ENCODE measurements around the gene FAM163B. TPM values are rescaled to one million over a fixed set of nuclear protein-coding genes. Genes with fewer than 3 reads are reported as not detected.
"Not testable (repeated sequence)": the region's sequence is repeated elsewhere in the genome, so short reads cannot be mapped to it uniquely, and the experiment has no call there.

FAM163B gene
- polyA plus RNA-seq, 4 donors, result 0.31 to 0.51 TPM; not detected in 2

- DNase-seq (ENCODE audit: low read depth in 4 of 4, low spot score in 2 of 4), result no peak
Measured at GRCh38 chr9:133640580-133641395, 31.6 kb upstream of the FAM163B start.

DNA sequence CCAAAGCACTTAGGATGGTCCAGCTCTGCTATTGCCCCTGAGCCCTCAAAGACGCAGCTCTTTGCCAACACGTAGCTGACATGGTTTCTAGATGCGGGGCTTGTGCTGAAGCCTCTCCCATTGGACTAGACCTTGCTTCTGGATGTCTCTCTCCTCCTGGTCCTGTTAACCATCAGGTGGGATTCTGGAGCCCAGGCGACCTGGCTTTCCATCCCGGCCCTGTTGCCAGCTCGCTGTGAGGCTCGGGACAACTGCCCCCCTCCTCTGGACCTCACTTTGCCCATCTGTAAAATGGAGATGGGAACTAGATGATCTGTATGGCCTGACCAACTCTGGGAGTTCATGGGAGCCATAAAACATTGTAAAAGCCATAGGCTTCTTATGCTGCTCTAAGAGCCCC, 31.0 kb upstream of the FAM163B start:
- no peak for DNase-seq (ENCODE audit: low read depth in 4 of 4, low spot score in 2 of 4)

- DNase-seq (ENCODE audit: low read depth in 4 of 4, low spot score in 2 of 4), result no peak
Measured at GRCh38 chr9:133639613-133640012, 30.4 kb upstream of the FAM163B start.

DNA sequence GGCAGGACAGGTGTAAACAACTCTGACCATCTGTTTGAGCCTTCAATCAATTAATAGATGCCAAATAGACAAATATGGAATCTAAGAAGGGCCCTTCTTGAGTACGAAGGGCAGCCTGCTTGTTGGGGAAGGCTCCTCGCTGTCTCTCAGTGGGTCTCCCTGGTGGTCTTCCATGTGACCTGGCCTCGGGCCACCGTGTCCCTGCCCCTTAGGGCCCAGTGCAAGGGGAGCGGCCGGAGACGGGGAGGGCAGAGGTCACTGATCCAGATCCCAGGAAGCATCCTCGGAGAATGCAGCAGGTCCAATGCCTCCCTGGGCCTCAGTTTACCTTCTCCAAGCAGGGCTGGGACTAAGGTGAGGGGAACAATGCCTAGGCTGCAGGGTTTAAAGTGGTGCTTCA, 29.5 kb upstream of the FAM163B start:
- DNase-seq (ENCODE audit: low read depth in 4 of 4, low spot score in 2 of 4), result no peak

GRCh38 chr9:133638076-133638475, 28.9 kb upstream of the FAM163B start:
- DNase-seq (ENCODE audit: low read depth in 4 of 4, low spot score in 2 of 4), result no peak

GRCh38 chr9:133637451-133638055, 28.4 kb upstream of the FAM163B start:
- DNase-seq (ENCODE audit: low read depth in 4 of 4, low spot score in 2 of 4), result no peak

- DNase-seq (ENCODE audit: low read depth in 4 of 4, low spot score in 2 of 4), result no peak
Measured at GRCh38 chr9:133636902-133637301, 27.7 kb upstream of the FAM163B start.

DNA sequence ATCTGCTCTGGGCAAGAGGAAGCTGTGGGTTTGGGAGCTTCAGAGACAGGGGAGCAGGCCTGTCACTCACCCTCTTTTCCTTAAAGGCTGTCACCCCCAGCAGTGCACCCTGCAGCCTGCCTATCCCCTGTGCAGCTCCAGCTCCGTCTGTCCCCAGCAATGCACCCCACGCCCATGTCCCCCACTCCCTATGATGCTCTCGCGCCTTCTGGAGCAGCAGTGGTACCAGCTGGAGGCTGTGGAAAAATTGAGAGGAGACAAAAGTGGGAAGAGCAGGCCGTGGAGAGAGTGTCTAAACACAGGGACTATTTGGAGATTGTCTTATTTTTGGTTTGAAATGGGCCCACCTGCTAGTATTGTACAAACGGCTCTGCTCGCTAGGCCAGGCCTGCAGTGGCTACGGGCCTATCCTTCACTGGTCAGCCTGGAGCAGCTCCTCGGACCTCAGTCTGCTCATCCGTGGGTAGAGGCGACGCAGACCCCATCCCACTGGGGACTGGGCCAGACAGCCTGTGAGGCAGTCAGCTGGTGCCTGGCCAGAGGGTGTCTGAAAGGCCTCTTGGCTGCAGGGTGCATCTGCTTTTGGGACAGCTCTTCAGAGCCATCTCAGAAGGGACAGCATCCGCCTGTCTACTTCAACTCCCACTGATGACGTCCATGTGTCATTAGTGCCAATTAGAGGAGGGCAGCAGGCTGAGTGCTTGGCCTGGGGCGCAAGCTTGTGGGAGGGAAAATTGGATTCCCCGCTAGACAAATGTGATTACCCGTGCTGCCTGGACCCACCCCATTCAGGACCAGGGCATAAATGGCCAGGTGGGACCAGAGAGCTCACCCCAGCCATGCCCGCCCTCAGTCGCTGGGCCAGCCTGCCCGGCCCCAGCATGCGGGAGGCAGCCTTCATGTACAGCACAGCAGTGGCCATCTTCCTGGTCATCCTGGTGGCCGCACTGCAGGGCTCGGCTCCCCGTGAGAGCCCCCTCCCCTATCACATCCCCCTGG, 26.6 kb upstream of the FAM163B start, which contains the start of gene DBH:
Gene DBH, plus strand, starts transcription at position 831 of the 999 bp plus-strand sequence. Its CDS starts 9 bp downstream, at position 840.
- DNase-seq (ENCODE audit: low read depth in 4 of 4, low spot score in 2 of 4), result no peak

DNA sequence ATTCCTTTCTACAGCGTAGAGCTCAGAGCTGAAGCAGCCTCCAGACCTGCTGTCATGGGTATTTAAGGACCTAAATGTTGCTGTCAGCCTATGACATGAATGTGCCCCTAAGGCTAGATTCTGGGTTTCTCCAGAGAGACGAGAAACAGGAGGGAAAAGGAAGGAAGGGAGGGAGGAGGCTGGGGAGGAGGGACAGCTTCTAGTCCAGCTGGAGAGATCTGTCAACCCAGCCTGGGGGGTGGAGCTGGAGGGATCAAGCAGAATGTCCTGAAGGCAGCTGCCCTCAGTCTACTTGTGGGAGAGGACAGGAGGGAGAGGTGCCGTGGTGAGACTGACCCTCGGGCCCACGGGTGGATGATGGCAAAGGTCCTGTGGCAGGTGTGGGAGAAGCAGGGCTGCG, 25.9 kb upstream of the FAM163B start:
- DNase-seq (ENCODE audit: low read depth in 4 of 4, low spot score in 2 of 4), result no peak

DNA sequence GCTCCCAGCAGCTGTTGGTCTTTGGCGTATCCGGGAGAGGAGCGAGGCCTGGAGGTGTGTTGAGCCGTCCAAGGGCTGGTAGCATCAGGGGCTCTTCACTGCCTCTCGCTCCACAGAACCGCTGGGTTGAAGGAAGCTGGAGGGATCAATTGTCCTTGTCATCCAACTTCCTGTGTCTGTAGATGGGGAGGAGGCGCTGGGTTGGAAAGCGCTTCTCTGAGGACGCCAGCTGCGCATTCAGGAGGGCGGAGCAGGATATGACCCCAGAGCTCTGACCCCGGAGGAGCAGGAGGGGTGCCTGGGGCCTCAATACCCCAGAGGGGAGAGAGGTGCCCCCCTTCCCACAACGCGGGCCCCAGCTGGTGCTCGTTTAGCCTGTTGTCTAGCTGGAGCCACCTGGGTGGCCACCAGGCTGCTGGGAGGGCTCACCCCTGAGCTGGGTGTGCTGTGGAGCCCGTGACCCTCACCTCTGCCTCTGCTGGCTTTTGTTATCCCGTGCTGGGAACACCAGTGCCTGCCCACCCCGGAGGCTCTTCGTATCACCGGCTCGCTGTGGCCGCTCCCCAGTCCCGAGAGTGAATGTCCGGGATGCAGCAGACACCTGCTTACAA, 25.0 kb upstream of the FAM163B start:
- peak in 1 of 4 donors; percentile 23 for DNase-seq (ENCODE audit: low read depth in 4 of 4, low spot score in 2 of 4)

DNA sequence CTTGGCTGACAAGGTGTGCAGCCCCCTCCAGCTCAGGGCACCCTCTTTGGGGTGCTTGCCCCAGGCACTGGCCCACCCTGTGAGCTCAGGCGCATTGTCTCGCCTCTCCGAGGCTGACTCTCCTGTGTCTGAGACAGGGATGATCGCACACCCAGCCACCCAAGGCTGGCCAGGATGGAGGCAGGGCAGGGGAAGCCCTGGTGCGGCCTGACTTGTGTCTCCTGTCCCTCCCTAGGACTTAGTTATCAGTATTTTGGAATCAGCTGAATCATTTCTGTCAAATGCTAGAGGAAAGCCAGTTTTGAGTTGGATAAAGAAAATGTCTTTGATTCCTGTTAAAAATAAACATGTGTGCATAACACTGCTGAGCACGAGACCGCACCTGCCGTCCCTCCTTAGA, 24.5 kb upstream of the FAM163B start:
- DNase-seq (ENCODE audit: low read depth in 4 of 4, low spot score in 2 of 4), result no peak

DNA sequence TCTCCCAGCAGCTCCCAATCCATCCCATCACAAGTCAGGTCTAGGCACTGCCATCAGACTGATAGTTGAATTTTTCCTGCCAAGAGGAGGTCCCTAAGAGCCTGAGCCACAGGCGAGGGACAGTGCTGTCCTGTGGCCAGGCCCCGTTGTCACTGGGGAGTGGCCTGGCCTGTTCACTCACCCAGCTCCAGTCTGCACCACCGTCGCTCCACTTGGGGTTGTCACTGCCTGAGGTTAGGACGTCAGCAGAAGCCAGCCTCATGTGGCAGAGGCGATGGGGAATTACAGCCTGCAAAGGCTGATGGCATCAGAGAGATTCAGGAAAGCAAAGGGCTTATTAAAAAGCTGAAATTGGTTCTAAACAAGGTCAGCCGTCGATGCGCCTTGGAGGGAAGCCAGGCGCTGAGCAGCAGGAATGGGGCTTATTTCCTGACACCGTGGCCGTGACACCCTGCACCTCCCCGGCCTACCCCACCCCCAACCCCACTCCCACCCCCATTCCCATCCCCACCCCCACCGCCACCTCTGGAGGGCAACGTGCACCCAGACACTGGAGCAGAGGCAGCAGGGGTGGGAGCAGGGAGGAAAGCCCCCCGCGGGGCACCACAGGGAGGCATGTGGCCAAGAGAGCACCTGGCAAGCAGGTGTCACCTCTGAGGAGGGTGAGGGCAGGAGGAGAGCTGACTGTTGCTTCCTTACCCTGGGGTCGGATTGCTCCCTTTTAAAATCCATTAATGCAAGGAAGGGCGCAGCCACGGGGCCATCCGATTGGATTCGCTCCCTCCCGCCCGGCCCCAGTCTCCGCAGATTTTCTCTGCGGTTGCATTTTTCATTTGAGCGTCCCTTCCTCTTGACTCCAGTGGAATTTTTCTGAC, 23.9 kb upstream of the FAM163B start:
- DNase-seq (ENCODE audit: low read depth in 4 of 4, low spot score in 2 of 4), result no peak

DNA sequence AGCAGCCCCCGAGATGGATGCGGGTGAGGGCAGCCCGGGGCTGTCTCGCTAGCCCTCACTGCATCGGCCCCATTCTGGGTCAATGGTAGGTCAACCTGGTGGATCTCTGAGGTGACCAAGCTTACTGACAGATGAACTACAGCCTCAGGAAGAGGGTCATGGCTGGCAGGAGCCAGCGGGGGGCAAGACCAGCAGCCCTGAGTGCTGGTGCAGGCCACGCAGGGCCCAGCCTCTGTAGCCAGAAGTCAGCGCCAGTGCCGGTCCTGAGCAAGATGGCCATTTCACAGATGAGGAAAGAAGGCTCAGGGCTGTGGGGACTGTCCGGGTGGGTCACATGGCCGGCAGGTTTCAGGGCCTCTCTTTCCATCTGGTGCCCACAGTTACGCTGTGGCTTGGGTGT, 21.9 kb upstream of the FAM163B start:
- no peak for DNase-seq (ENCODE audit: low read depth in 4 of 4, low spot score in 2 of 4)

- DNase-seq (ENCODE audit: low read depth in 4 of 4, low spot score in 2 of 4), result no peak
Measured at GRCh38 chr9:133629221-133630110, 20.3 kb upstream of the FAM163B start.

DNA sequence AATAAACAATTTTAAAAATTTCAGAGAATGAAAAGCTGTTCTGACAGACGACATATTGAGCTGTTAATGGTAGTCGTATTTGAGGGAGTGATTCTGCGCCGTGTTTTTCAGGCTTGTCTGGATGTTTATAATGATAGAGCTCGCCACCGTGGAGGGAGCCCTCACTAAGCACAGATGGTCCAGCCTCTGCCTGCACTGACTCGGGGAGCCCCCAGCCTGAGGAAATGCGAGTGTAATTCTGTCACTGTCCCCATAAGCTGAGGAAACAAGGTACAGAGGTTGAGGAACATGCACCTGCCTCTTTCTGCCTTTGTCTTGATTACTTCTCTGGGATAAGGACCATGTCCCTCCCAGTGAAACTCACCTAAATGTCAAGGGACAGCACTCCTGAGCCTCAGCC, 19.6 kb upstream of the FAM163B start:
- DNase-seq (ENCODE audit: low read depth in 4 of 4, low spot score in 2 of 4), result no peak

DNA sequence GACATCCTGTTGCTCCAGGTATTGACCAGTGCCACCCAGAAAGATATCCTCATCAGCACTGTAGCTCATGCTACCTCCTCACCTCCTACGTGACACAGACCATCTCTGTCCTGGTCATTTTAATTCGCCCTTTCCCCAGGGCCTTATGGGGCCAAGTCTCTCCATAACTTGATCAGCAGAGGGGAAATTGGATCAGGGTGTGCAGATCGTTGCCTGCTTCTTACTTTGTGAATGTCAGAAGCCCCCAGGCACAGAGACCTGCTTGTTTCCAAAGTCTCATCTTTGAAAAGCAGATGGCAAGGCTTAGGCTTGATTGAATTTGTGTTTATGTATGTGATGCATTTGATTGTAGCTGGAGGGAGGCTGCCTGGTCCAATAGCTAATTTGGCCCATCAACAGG, 18.2 kb upstream of the FAM163B start:
- DNase-seq (ENCODE audit: low read depth in 4 of 4, low spot score in 2 of 4), result no peak

DNA sequence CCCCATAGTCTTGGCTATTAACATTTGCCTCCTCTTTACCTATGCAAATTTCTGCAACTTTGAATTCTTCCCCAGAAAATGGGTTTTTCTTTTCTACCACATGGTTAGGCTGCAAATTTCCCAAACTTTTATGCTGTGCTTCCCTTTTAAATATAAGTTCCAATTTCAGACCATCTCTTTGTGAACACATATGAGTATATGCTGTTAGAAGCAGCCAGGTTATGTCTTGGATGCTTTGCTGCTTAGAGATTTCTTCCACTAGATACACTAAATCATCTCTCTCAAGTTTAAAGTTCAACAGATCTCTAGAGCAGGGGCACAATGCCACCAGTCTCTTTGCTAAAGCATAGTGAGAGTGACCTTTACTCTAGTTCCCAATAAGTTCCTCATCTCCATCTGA, 16.8 kb upstream of the FAM163B start:
- not testable (repeated sequence) for DNase-seq (ENCODE audit: low read depth in 4 of 4, low spot score in 2 of 4)

- DNase-seq (ENCODE audit: low read depth in 4 of 4, low spot score in 2 of 4), result no peak
Measured at GRCh38 chr9:133622555-133622954, 13.4 kb upstream of the FAM163B start.

All from left renal cortex interstitium (tissue), 4 donors.